ENCODE results near the gene SYT12.
"Not testable (repeated sequence)": the region's sequence is repeated elsewhere in the genome, so short reads cannot be mapped to it uniquely, and the experiment has no call there.

The SYT12 gene

DNA sequence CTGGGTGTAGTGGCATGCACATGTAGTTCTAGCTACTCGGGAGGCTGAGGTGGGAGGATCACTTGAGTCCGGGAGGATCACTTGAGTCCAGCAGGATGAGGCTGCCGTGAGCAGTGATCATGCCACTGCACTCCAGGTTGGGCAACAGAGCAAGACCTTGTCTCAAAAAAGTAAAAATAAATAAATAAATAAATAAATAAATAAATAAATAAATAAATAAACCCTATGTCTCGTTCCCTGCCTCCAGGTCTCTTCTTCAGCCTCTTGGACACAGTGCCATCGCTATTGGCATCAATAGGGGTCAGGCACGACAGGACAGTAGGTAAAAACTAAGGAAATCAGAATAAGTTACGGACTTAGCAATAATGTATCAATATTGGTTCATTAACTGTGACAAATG, 23.4 kb upstream of the SYT12 start:
- DNase-seq: no peak

DNA sequence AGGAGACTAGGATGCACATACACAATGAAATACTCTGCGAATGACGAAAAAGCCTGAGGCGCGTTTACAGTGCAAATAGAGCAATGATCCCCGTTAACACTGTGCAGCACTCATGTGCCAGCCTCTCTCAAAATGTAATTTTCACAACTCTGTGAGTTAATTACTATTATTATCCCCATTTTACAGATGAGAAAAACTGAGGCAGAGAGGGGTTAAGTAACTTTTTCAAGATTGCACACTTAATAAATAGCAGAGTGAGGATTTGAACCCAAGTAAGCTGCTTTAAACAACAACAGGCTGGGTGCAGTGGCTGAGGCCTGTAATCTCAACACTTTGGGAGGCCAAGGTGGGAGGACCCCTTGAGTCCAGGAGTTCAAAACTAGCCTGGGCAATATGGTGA, 21.6 kb upstream of the SYT12 start:
- DNase-seq: no peak

DNA sequence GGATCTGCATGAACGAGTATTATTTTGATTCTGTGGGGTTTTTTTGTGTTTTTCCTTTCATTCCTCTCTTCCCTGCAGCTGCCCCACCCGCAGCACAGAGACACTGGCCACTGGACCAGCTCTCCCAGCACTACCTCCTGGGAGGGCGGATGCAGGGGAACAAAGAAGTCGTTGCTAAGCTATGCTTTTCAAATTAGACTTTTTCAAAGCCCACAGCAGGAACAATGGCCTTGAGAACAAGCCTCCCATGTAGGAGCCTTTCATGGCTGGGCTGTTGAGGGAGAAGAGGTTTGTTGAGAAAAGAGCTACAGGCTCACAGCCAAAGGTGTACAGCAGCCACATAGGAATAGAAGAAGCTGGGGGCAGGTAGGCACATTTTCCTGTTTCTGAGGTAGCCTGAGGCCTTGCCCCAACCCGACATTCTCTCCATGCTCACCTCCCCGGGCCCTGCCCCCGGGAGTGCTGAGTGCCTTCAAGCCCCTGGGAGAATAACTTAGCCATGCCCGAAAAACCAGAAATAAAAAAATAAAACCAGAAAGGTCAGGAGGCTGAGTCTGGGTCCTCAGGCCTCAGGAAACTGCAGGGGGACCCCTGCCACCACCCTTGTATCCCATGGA, 20.5 kb upstream of the SYT12 start:
- no peak for DNase-seq

DNA sequence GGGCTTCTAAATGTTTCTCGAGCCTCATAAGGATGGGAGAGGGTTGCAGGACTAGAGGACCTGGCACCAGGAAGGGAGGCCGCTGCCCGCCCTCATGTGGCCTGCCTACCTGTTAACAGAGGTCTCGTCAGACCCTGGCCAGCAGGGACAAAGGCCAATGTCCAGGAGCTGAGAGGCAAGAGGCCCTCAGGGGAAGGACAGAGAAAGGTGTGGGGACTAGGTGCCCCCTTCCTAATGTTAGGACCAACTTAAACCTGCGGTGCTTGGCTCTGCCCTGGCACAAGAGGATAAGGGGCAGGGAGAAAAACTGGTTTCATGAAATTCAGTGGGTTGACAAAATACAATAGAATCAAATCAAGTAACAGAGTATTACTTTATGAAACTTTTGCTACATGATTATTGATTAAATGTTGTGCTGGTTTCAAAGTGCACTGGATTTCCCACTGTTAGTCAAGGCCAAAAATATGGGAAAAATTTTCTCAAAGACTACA, 20.0 kb upstream of the SYT12 start:
- DNase-seq: no peak

DNA sequence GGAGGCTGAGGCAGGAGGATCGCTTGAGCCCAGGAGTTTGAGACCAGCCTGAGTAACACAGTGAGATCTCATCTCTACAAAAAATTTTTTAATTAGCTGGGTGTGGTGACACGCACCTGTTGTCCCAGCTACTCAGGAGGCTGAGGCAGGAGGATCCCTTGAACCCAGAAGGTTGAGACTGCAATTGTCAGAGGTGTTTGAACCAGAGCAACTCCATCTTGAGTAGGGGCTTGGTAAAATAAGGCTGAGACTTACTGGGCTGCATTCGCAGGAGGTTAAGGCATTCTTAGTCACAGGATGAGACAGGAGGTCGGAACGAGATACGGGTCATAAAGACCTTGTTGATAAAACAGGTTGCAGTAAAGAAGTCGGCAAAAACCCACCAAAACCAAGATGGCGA, 17.7 kb upstream of the SYT12 start:
- DNase-seq: not testable (repeated sequence)

DNA sequence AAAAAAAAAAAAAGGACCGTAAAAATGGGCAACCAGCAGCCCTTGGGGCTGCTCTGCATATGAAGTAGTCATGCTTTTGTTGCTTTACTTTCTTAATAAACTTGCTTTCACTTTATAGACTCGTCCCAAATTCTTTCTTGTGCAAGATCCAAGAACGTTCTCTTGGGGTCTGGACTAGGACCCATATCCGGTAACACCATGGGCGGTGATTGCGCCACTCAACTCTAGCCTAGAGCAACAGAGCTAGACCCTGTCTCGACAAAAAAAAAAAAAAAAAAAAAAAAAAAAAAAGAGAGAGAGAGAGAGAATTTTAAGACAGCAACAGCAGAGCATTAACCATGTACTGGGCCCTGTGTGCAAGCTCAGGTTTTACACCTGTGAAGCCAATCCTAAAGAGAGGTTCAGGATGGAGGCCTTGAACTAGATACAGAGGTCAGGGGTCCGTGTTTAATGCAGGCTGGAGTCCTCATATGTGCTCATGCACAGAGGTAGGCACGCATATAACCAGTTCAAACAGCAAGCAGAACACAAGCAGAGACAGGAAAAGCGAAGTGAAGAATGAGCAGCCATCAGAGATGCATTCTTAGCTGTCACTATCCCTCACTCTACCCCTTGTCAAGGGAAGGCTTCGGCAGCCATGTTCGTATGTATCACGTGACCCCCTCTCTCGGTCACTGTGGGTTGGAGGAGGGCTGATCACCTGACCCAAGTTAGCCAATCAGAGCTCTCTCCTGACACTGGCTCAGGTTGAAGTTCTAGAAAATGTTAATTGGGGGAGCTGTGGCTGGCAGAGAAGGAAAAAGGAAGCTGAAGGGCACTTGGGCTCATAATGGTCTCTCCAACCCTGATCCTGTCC, 16.7 kb upstream of the SYT12 start:
- no peak for DNase-seq

DNA sequence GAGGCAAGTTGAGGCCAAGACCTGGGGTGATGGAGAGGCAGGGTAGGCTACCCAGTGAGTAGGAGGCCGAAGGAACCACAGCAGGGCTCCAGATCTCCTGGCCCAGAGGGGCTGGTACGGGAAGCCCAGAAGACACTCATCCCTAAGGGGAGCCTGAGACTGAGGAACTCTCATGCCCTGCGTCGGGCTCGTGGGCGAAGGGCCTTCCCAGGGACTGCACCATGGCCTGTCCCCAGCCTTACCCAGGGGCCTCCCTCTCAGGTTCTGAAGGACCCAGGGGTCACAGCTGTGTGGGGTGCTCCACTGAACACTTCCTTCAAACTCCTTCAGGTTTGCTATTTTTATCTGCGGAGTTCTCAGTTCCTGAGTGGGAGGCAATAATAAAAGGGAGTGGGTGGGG, 15.8 kb upstream of the SYT12 start:
- no peak for DNase-seq

DNA sequence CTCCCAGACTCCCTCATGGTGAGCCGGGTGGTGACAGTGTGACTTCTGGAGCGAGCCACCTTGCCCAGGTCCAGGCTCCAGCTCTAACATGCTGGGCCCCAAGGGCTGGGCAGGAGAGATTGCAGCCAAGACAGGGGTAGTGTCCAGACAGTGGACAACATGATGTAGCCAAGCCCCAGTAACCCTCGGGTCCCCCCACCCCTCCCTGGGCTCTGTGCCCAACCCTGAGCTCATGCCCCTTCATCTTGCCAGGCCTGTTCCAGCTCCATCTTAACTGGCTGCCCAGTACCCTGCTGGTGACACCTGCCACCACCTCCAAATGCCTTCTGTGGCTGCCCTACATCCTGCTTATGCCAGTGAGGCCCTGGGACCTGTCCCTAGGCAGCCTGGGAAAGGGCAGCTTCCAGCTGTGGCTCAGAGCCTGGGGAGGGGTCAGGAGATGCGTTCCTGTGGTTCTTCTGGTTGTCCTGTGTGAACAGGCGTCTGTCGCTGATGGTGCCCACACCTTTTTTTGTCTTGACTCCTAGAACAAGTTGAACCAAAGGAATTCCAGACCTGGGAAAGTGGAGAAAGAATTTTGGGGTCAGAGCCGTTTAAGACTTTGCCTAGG, 12.5 kb upstream of the SYT12 start:
- no peak for DNase-seq

DNA sequence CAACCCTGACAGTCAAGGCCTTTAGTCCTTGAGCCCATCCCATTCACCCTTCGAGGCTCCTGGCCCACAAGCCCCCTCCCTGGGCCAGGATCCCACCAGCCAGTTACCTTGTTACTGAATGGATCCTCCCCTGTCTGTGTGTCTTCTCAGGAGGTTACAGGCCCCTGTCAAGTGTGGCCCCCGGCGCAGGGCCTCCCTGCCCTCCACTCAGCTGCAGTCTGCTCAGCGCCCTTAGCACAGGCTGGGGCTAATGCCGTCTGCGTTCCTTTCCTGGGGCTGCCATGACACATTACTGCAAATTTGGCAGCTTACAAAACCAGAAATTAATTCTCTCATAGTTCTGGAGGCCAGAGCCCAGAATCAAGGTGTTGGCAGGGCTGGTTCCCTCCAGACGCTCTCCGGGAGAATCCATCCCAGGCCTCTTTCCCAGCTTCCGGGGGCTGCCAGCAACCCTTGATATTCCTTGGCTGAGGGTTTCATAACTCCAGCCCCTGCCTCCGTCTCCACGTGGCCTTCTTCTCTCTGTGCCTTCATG, 9.4 kb upstream of the SYT12 start:
- DNase-seq: no peak

DNA sequence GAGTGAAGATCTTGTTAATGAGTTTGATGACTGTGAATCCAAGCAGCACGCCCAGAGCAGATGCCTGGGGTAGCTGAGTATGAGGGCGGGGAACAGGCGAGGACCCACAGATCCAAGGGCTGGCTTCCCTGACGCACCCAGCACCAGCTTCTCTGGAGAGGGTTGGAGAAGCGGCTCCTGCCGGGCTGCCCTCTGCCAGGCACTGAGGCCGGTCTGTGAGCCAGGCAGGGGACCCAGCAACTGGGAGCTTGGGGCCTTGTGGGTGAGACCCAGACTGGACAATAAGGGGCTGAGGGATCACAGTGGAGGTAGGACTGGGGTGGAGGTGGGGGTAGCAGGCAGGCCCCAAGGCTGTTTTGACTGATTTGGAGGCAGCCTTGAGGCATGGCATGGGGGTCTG, 8.6 kb upstream of the SYT12 start:
- DNase-seq: no peak

DNA sequence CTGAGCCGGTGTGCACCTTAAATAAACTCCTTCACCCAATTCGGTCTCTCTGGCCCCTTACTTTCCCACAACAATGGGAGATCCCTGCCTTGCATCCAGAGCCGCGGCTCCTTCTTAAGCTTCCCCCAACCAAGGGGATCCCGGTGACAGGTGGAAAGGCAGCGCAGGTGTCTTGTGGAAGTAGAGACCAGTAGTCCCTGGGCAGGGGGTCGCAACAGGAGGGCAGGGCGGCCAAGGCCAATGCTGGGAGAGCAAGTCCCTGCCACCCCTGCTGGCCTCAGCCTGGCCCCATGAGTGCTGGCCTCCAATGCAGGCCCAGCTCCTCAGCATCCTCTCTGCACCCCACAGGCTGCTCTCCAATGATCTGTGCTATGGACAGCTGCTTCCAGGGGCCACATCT, 7.9 kb upstream of the SYT12 start:
- no peak for DNase-seq

DNA sequence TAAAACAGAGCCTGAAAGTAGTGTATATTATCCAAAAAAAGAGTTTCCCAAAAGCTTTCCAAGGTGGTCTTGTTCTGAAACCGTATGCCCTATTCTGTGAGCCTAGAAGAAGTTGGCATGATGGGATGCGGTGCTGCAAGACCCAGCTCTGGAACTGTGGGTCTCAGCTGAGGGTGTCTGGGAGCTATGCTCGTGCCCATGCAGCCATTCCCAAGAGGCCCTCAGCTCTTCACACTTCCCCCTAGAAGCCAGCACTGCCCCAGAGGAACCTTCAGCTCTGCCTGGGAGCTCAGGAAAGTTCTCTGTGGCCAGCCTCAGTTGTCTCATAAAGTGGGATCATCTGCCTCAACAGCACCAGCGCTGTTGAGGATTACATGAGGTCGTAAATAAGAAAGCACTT, 6.4 kb upstream of the SYT12 start:
- no peak for DNase-seq

DNA sequence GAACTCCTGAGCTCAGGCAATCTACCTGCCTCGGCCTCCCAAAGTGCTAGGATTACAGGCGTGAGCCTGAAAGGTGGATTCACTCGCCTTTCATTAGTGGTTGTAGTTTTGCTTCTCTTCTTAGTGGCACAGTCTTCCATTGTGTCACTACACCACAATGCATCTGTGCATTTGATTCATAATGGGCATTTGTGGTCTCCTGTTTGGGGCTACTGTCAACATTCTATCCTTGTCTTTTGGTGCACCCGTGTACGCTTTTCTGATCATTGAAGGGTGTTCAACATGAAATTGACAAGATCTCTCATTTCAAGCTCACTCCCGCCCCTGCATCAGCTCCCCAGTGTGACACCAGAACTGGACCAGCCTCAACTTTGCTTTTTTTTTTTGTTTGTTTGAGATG, 2.0 kb upstream of the SYT12 start:
- DNase-seq: no peak

DNA sequence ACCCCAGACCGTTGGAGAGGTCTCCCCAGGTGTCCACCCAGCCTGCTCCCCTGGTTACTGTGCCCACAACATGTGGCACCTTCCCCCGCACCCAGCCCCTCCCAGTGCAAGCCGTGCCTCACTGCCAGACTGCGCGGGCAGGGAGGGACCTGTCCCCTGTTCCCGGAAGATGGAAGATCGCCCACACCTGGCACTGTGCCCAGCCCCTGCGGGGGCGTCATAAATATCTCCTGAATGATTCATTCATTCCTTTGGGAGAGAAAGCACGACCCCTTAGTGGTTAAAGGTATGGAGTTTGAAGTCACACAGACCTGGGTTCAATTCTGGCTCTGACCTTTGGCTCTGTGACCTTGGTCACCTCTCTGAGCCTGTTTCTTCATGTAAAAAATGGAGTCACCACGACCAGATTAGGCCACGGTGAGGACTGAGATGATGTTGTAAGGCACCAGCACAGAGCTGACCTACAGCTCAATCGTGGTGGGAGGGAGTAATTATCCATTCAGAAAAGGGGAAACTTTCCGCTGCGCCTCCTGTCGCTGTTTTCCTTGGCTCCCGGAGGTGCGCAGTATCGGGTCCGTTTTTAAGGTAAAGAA, 497 bp upstream of the SYT12 start:
- DNase-seq: no peak

DNA sequence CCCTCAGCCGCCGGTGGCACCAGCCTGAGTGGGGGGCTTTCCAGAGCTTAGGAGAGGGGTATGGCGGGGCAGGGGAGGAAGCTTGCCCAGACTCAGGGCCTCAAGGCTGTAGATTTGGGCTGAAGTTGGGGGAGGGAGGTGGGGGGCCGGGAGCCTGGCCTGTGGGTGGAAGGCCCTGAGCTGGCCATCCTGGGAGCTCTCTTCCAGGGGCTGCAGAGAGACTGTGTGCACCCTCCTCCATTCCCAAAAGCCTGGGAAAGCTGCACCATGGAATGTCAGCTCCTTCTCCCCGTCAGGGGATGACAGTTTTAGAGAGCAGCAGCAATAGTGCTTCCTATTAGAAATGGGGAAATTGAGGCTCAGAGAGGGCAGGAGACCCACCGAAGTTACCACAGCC, 1.0 kb downstream of the SYT12 start:
- no peak for DNase-seq

DNA sequence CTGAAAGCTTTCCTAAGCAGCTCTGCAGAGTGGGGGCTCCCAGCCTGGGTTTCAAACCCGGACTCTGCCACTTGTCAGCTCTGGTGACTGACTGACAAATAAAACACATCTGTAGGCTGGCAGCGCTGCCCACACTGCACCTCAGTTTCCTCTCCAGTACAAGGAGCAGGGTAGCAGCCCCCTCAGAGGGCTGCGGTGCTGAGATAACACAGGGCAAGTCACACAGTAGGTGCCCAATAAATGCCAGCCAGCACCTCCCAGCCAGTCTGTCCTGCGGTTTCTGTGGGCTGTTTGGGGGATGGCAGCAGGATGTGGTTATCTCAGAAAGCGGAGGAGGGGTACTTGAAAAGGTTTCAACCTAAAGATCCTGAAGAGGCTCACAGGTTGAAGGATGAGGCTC, 1.5 kb downstream of the SYT12 start:
- DNase-seq: peak; percentile 51

DNA sequence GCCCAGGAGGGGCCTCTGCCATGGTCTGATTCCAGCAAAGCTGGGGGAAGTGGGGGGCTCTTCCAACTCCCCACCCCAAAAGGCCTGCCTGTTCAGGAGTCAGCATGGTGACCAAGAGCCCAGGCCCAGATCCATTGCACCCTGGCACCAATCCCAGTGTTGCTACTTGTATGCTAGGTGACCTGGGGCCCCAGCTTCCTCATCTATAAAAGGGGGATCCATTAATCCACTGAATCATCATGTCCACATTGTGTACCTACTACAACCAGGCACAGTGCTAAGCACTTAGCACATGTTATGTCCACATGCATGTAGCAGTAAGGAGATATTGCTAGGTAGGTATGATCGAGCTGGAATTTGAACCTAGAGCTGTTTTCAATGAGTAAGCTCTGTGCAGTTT, 2.0 kb downstream of the SYT12 start:
- no peak for DNase-seq

DNA sequence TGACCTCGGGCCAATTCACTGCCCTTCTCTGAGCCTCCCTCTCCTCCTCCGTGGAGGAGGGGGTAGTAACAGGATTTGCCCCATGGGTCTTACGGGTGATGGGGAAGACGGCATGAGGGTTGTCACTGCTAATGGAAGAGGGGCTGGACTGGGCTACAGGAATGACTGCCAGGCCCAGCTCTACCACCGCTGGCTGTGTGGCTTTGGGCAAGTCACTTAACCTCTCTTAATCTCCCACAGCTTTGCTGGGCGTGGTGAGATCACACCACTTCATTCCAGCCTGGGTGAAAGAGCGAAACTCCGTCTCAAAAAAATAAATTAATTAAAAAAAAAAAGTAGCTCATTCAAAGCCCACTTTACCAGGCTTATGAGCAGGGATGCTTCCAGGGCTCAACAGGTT, 2.8 kb downstream of the SYT12 start:
- no peak for DNase-seq

DNA sequence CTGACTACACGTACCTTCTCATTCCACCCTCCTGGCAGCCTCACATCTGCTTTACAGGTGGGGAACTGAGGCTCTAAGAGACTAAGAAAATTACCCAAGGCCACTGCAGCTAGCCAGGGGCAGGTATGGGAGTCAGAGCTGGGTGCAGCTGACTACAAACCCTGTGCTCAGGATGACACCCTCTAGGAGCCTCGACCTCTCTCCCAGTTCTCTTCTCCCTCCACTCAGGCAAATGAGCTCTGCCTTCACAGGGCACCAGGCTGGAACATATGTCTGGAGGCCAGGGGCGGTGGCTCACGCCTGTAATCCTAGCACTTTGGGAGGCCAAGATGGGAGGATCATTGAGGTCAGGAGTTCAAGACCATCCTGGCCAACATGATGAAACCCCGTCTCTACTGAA, 4.0 kb downstream of the SYT12 start:
- no peak for DNase-seq

DNA sequence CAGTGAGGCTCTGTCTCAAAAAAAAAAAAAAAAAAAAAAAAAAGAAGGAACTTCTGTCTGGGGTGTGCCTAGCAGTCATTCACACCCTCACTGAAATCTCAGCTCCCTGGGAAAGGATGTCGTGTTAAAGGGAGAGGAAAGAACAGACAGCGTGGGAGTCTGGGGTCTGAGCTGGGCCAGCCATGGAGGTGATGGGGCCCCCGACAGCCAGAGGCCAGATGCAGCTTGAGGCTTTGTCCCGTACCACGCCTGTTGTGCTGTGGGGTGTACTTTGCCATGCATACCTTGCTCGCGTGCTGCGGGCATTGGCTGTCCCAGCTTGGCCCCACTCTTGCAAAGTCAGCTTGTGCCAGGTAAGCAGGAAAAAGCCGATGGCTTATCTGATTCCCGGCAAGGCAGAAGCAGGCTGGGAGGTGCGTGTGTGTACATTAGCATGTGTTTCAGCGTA, 4.6 kb downstream of the SYT12 start:
- DNase-seq: no peak

DNA sequence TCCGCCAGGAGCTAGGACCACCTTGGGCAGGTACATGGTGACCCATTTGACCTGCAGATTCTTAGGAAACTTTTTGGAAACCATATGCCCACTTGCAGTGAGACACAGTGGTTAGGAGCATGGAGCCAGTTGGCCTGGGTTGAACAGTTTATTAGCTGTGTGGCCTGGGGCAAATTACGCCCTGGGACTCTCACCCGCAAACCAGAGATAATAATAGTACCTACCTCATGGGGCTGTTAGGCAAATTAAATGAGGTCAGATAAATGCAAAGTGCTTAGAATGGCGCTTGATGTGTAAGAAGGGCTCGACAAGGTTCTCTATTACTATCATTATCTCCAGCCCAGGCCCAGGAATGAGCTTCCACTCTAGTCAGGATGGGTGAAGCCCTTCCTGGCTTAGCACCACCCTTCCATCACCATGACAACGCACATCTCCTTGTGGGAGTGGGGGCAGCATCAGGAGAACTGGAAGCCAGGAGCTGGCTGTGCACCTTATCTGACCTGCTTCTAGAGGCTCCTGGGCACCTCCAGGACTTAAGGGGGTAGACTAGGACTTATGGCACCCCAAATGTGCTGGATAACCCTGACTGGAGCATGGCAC, 5.1 kb downstream of the SYT12 start:
- DNase-seq: no peak

DNA sequence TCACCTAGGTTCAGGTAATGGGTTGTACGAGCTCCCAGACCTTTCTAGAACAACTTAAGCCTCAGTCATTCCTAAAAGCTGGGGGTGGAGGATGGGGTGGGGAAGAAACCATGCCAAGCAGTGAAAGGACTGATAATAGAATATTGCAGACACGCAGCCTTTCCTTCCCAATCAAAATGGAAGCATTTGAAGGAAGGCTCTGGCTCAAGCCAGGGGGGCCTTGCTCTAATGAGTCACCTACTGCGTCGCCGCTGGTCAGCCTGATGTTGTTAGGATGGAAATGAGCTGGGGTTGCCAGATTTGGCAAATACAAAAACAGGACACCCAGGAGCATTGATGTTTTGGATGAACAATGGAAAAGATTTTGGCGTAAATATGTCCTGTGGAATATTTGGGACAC, 6.2 kb downstream of the SYT12 start:
- no peak for DNase-seq

DNA sequence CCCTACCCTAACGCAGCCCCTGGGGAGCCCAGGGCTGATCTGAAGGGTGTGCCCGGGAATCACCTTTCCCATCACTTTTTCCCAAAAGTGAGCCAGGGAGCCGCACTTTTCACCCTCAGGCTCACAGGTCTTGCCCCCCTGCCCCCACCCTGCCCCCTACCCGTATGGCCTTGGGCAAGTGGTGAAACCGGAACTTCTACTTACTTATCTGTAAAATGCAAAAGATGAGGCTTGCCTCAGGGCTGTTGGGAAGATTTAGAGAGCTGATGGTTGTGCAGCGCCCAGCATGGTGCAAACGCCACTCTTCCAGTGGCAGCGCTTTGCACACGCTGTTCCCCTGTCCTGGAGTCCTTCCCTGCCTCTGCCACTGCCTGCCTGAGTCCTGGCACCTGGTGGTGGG, 8.0 kb downstream of the SYT12 start:
- no peak for DNase-seq
